Ectodermal cell (in vitro differentiated cells): Measurements from ENCODE around the gene TNNI3.
A peak's percentile ranks its signal among the peaks of the same experiment; 100 is the strongest.

Experiments used
- H3K27ac ChIP-seq: 2 replicates; pipeline ENCODE4 v1.7.0; 2013; ENCODE audit warnings: mild to moderate bottlenecking, low read depth, low read length; ENCODE audit not compliant: insufficient read depth, poor library complexity, severe bottlenecking
- H3K27me3 ChIP-seq: 2 replicates; pipeline ENCODE4 v1.7.0; 2013; ENCODE audit warnings: mild to moderate bottlenecking, low read length; ENCODE audit not compliant: insufficient read depth, control insufficient read depth, poor library complexity, severe bottlenecking
- H3K36me3 ChIP-seq: one replicate; pipeline ENCODE4 v1.7.0; 2013; ENCODE audit warnings: low read length; ENCODE audit not compliant: control insufficient read depth, insufficient read depth
- H3K4me1 ChIP-seq: one replicate; pipeline ENCODE4 v1.7.0; 2013; ENCODE audit warnings: low read length; ENCODE audit not compliant: control insufficient read depth, insufficient read depth
- H3K4me3 ChIP-seq: 2 replicates; pipeline ENCODE4 v1.7.0; 2013; ENCODE audit warnings: low read depth, low read length, control low read depth; ENCODE audit not compliant: insufficient read depth
- H3K9me3 ChIP-seq: 2 replicates; pipeline ENCODE4 v1.7.0; 2013; ENCODE audit warnings: mild to moderate bottlenecking, low read length, moderate library complexity; ENCODE audit not compliant: control insufficient read depth
- WGBS, 2 experiments: methylation state at CpG; one replicate each; pipeline ENCODE4 v1.1.7; 2013; ENCODE audit warnings: missing lambda C conversion rate in 2 of 2; 5-methylcytosine and 5-hydroxymethylcytosine counted together

The TNNI3 gene

GRCh38 chr19:55147545-55148251 is 9.8 kb downstream of the TNNI3 start:
- Histone ChIP-seq H3K36me3 (peaks cover 3% of the 10 kb centered on the region), H3K27me3 (no peaks in the 10 kb centered on the region), H3K27ac (no peak overlapping the region), H3K4me1 (peaks cover 14% of the 10 kb centered on the region), H3K9me3 (no peaks in the 10 kb centered on the region), H3K4me3 (no peak overlapping the region)
- WGBS, 2 experiments = 3% methylated on average over 8 to 9 of the region's 9 CpGs

GRCh38 chr19:55146705-55147273 is 10.7 kb downstream of the TNNI3 start:
- Histone ChIP-seq H3K4me3 (peak overlapping the region; percentile 51), H3K27ac (peak overlapping the region; percentile 59), H3K36me3 (peaks cover 3% of the 10 kb centered on the region), H3K4me1 (peaks cover 14% of the 10 kb centered on the region), H3K9me3 (no peaks in the 10 kb centered on the region), H3K27me3 (no peaks in the 10 kb centered on the region)
- WGBS, 2 experiments = 1% methylated on average over 22 of the region's 27 CpGs

DNA sequence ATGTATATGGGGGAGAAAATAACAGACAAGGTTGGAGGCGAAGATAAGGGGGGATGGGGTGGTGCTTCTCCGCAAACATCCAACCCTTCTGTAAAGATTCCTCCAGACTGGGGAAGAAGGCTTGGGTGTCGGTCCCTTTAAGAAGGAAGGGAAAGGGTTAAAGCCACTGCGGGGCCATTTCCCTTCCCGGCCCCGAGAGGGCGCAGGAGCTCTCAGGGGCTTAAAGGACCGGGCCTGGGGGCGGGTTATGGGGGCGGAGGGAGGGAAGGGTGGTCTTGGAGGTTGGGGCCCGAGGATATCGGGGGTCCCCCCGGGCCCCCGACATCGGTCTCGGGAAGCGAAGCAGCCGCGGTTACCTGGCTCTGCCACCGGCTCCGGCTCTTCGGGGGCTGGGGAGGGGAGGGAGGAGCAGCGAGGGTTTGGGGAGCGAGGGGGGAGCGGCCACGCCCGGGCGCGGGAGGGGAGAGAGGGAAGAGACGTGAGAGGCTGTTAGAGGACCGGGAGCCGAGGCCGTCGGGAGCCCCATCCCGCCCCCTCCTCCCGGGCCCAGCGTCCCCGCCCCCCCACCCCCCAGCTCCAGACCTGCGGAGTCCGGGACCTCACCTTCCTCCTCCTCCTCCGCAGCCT is 11.3 kb downstream of the TNNI3 start:
- H3K27ac ChIP-seq = no peak overlapping the region
- 2% methylated on average over 31 to 38 of the region's 41 CpGs for WGBS, 2 experiments
- no peaks in the 10 kb centered on the region for H3K9me3 ChIP-seq
- H3K4me1 ChIP-seq = peaks cover 14% of the 10 kb centered on the region
- H3K4me3 ChIP-seq = peak overlapping the region; percentile 51
- no peaks in the 10 kb centered on the region for H3K27me3 ChIP-seq
- peaks cover 3% of the 10 kb centered on the region for H3K36me3 ChIP-seq

GRCh38 chr19:55145232-55145631 is 12.3 kb downstream of the TNNI3 start:
- 45 to 60% methylated on average over 3 of the region's 3 CpGs for WGBS, 2 experiments
- H3K27me3 ChIP-seq = no peaks in the 10 kb centered on the region

GRCh38 chr19:55141696-55142095 is 15.8 kb downstream of the TNNI3 start:
- H3K36me3 ChIP-seq = peaks cover 3% of the 10 kb centered on the region
- no peak overlapping the region for H3K27ac ChIP-seq
- H3K4me1 ChIP-seq = no peaks in the 10 kb centered on the region
- H3K4me3 ChIP-seq = no peak overlapping the region
- 27 to 35% methylated on average over 20 to 21 of the region's 21 CpGs for WGBS, 2 experiments
- no peaks in the 10 kb centered on the region for H3K27me3 ChIP-seq
- H3K9me3 ChIP-seq = no peaks in the 10 kb centered on the region

More at GRCh38 chr19:55145232-55145631, 12.3 kb downstream of the TNNI3 start:
- no peak overlapping the region for H3K4me3 ChIP-seq
- H3K36me3 ChIP-seq = peaks cover 3% of the 10 kb centered on the region
- H3K4me1 ChIP-seq = peaks cover 14% of the 10 kb centered on the region
- H3K27ac ChIP-seq = no peak overlapping the region
- no peaks in the 10 kb centered on the region for H3K9me3 ChIP-seq

- Histone ChIP-seq H3K27me3 (no peaks in the 10 kb centered on the region), H3K4me1 (no peaks in the 10 kb centered on the region), H3K9me3 (no peaks in the 10 kb centered on the region), H3K4me3 (no peak overlapping the region), H3K36me3 (peaks cover 2% of the 10 kb centered on the region), H3K27ac (no peak overlapping the region)
- WGBS, 2 experiments = 68 to 71% methylated on average over 8 to 9 of the region's 9 CpGs
Measured at GRCh38 chr19:55137915-55138314, 19.6 kb downstream of the TNNI3 start.

DNA sequence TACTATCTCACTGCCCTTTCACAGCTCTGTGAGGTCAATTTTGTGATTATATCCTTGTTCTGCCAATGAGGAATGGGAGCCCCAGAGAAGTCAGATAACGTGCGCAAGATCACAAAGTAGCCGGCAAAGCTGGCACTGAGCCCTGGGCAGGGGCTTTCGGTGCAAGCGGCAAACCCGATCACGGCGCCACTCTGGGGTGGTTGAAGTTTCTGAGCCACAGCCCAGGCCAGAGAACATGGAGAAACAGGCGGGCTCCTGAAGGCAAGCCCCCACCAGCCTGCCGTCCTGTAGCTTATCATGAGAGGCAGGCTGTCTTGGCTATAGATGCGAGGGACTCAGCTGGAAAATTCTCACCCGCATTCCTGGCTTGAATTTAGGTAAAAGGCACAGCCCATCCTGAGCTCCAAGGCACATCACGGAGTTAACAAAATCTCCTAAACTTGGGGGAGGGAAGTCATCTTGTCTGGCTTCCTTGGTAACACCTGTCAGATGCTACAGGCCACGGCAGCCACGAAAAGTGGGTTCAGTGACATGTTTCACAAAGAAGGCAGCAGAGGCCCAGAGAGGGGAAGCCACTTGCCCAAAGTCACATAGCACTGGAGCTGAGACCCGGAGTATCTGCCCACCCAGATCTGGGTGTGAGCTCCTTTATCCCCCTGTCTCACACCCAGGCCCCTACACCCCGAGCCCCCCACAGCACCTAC is 21.0 kb downstream of the TNNI3 start:
- H3K4me3 ChIP-seq = no peak overlapping the region
- 94 to 95% methylated on average over 17 of the region's 17 CpGs for WGBS, 2 experiments
- peaks cover 2% of the 10 kb centered on the region for H3K36me3 ChIP-seq
- H3K27me3 ChIP-seq = no peaks in the 10 kb centered on the region
- no peaks in the 10 kb centered on the region for H3K9me3 ChIP-seq
- H3K4me1 ChIP-seq = no peaks in the 10 kb centered on the region
- no peak overlapping the region for H3K27ac ChIP-seq

GRCh38 chr19:55134736-55135135 is 22.8 kb downstream of the TNNI3 start:
- H3K27ac ChIP-seq = no peak overlapping the region
- H3K9me3 ChIP-seq = no peaks in the 10 kb centered on the region
- peaks cover 2% of the 10 kb centered on the region for H3K36me3 ChIP-seq
- 69 to 73% methylated on average over 1 of the region's 3 CpGs for WGBS, 2 experiments
- no peaks in the 10 kb centered on the region for H3K27me3 ChIP-seq
- H3K4me3 ChIP-seq = no peak overlapping the region
- no peaks in the 10 kb centered on the region for H3K4me1 ChIP-seq

DNA sequence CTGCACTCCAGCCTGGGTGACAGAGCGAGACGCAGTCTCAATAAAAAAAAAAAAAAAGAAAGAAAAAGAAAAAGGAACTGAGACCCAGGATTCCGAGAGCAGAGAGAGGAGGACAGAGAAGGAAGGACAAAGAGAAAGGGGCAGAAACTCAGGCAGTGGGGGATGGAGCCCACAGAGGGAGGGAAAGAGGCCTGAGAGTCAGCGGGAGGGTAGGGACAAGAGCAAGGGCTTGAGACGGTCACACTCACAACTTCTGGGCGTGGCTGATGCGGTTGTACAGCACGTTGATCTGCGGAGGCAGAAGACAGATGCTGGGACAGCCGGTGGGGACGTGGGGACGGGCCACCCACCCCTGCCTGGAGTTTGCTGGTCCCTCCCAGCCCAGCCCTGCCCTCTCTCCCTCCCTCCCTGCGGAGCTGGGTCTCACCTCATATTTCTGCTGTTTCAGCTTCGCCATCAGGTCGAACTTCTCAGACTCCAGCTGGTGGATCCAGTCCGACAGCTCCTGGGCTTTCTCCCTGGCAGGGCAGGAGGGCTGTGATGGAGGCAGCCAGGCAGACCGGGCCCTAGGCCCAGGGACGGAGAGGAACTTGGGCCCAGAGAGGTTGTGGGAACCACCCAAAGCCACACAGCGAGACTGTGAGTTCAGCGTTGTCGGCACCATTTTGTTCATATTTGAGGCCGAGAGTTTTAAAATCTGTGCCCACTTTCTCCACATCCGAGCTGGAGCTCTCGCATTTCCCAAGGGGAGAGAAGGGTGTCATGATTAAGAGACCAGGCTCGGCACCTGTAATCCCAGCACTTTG is 23.7 kb downstream of the TNNI3 start:
- Histone ChIP-seq H3K4me3 (no peak overlapping the region), H3K27me3 (no peaks in the 10 kb centered on the region), H3K36me3 (peaks cover 2% of the 10 kb centered on the region), H3K27ac (peak overlapping the region; percentile 16), H3K9me3 (no peaks in the 10 kb centered on the region), H3K4me1 (no peaks in the 10 kb centered on the region)
- WGBS, 2 experiments = 88% methylated on average over 25 of the region's 25 CpGs
